Suprapubic skin (tissue), 2 donors: ENCODE measurements around the gene ADCY9.

Experiments used
- EP300 ChIP-seq: sonication (generic); formaldehyde crosslinking; IDR thresholded peaks from one replicate; pipeline ENCODE4 v1.6.1; 2017; ENCODE audit warnings: antibody characterized with exemption
- POLR2A ChIP-seq, 2 donors: fragments of 450-650 bp; IDR thresholded peaks; one replicate each; pipeline ENCODE4 v1.6.1; 2017; ENCODE audit warnings: antibody characterized with exemption in 2 of 2, mild to moderate bottlenecking in 2 of 2, moderate library complexity in 2 of 2

GRCh38 chr16:3995001-3995400, 121.2 kb downstream of the ADCY9 start:
- TF ChIP-seq POLR2A (IDR thresholded peaks at IDR 0.05) = no peak
- TF ChIP-seq EP300 = no peak
